ENCODE data around the gene WDR55.

GRCh38 chr5:140631036-140631417, 33.7 kb upstream of the WDR55 start:
- no peak for TF ChIP-seq CTCF (conservative IDR thresholded peaks at IDR 0.05; ENCODE audit: low read length)
- no peak for TF ChIP-seq EZH2phosphoT487 (IDR thresholded peaks at IDR 0.05; ENCODE audit: borderline replicate concordance, low read depth, low read length)
